ENCODE data around the gene SLC25A29. TPM values are rescaled to one million over a fixed set of nuclear protein-coding genes. Genes with fewer than 3 reads are reported as not detected.

Gene SLC25A29
- total and polyA plus RNA-seq, 2 of the 13 experiments (the other 11 are each of a cell fraction or from before 2014, with no cell fraction given) = 12.2 to 17.2 TPM

- TF ChIP-seq ZSCAN25 (CRISPR knock-in tag; IDR thresholded peaks at IDR 0.05) = peak; percentile 22; the same call in 1 of the 2 replicates
- TF ChIP-seq ZNF616 (CRISPR knock-in tag; IDR thresholded peaks at IDR 0.05; ENCODE audit: low read depth) = no peak
- TF ChIP-seq ZNF274 (CRISPR knock-in tag; IDR thresholded peaks at IDR 0.05) = 0 out of 2 replicates have a peak, but pooled peaks have one; percentile 68
- peak; percentile 40; the same call in 1 of the 2 replicates for TF ChIP-seq ZNF234 (CRISPR knock-in tag; conservative IDR thresholded peaks at IDR 0.05)
- no peak for TF ChIP-seq SAFB2 (CRISPR knock-in tag; IDR thresholded peaks at IDR 0.05; ENCODE audit: borderline replicate concordance, low read depth)
- TF ChIP-seq ZNF75D (CRISPR knock-in tag; IDR thresholded peaks at IDR 0.05; ENCODE audit: borderline replicate concordance) = no peak
- TF ChIP-seq TFAP4 (IDR thresholded peaks at IDR 0.05; ENCODE audit: borderline replicate concordance, low read depth) = peak; percentile 84; the same call in 1 of the 2 replicates
- peak; percentile 24; the same call in 1 of the 2 replicates for TF ChIP-seq PCBP1 (IDR thresholded peaks at IDR 0.05; ENCODE audit: borderline replicate concordance, low read depth, low read length)
- 0 out of 2 replicates have a peak, but pooled peaks have one; percentile 31 for TF ChIP-seq ZNF501 (CRISPR knock-in tag; IDR thresholded peaks at IDR 0.05)
- TF ChIP-seq ZBTB7A (CRISPR knock-in tag; IDR thresholded peaks at IDR 0.05) = 0 out of 2 replicates have a peak, but pooled peaks have one; percentile 11
- TF ChIP-seq POGZ (CRISPR knock-in tag; IDR thresholded peaks at IDR 0.05) = peak; percentile 14; the same call in 1 of the 2 replicates
- TF ChIP-seq, protein P1, sequence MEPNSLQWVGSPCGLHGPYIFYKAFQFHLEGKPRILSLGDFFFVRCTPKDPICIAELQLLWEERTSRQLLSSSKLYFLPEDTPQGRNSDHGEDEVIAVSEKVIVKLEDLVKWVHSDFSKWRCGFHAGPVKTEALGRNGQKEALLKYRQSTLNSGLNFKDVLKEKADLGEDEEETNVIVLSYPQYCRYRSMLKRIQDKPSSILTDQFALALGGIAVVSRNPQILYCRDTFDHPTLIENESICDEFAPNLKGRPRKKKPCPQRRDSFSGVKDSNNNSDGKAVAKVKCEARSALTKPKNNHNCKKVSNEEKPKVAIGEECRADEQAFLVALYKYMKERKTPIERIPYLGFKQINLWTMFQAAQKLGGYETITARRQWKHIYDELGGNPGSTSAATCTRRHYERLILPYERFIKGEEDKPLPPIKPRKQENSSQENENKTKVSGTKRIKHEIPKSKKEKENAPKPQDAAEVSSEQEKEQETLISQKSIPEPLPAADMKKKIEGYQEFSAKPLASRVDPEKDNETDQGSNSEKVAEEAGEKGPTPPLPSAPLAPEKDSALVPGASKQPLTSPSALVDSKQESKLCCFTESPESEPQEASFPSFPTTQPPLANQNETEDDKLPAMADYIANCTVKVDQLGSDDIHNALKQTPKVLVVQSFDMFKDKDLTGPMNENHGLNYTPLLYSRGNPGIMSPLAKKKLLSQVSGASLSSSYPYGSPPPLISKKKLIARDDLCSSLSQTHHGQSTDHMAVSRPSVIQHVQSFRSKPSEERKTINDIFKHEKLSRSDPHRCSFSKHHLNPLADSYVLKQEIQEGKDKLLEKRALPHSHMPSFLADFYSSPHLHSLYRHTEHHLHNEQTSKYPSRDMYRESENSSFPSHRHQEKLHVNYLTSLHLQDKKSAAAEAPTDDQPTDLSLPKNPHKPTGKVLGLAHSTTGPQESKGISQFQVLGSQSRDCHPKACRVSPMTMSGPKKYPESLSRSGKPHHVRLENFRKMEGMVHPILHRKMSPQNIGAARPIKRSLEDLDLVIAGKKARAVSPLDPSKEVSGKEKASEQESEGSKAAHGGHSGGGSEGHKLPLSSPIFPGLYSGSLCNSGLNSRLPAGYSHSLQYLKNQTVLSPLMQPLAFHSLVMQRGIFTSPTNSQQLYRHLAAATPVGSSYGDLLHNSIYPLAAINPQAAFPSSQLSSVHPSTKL (CRISPR knock-in tag; IDR thresholded peaks at IDR 0.05) = peak; percentile 47; the same call in 1 of the 2 replicates
- TF ChIP-seq ZNF670 (CRISPR knock-in tag; IDR thresholded peaks at IDR 0.05; ENCODE audit: borderline replicate concordance) = peak; percentile 90
- TF ChIP-seq ZNF878 (CRISPR knock-in tag; IDR thresholded peaks at IDR 0.05) = peak; percentile 57; the same call in 1 of the 2 replicates
- TF ChIP-seq PHF21A (CRISPR knock-in tag; IDR thresholded peaks at IDR 0.05) = no peak
- no peak for TF ChIP-seq SKI (IDR thresholded peaks at IDR 0.05; ENCODE audit: partially characterized antibody)
- no peak for TF ChIP-seq RBM39 (IDR thresholded peaks at IDR 0.05; ENCODE audit: low read depth, low read length, poor library complexity, severe bottlenecking)
- no peak for TF ChIP-seq TMF1 (CRISPR knock-in tag; IDR thresholded peaks at IDR 0.05; ENCODE audit: low read depth)
- TF ChIP-seq, protein P2, sequence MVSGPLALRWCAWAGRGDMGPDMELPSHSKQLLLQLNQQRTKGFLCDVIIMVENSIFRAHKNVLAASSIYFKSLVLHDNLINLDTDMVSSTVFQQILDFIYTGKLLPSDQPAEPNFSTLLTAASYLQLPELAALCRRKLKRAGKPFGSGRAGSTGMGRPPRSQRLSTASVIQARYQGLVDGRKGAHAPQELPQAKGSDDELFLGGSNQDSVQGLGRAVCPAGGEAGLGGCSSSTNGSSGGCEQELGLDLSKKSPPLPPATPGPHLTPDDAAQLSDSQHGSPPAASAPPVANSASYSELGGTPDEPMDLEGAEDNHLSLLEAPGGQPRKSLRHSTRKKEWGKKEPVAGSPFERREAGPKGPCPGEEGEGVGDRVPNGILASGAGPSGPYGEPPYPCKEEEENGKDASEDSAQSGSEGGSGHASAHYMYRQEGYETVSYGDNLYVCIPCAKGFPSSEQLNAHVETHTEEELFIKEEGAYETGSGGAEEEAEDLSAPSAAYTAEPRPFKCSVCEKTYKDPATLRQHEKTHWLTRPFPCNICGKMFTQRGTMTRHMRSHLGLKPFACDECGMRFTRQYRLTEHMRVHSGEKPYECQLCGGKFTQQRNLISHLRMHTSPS (CRISPR knock-in tag; IDR thresholded peaks at IDR 0.05; ENCODE audit: low read depth) = peak; percentile 83; the same call in 1 of the 2 replicates
- no peak for TF ChIP-seq ZNF557 (CRISPR knock-in tag; IDR thresholded peaks at IDR 0.05)
- peak; percentile 55; the same call in 1 of the 2 replicates for TF ChIP-seq ZNF816 (CRISPR knock-in tag; IDR thresholded peaks at IDR 0.05; ENCODE audit: borderline replicate concordance)
- no peak for TF ChIP-seq REL (CRISPR knock-in tag; conservative IDR thresholded peaks at IDR 0.05)
Measured at GRCh38 chr14:100323121-100323941, 17.1 kb upstream of the SLC25A29 start, which contains the start of gene SLC25A47 (continued).
